Measurements from ENCODE around the gene AP3B2. TPM values are rescaled to one million over a fixed set of nuclear protein-coding genes. Genes with fewer than 3 reads are reported as not detected.
"Not testable (repeated sequence)": the region's sequence is repeated elsewhere in the genome, so short reads cannot be mapped to it uniquely, and the experiment has no call there.

Gene AP3B2
- total RNA-seq, 2 donors from 2014 or later, result 0.92 TPM; not detected in 1

- TF ChIP-seq CTCF (IDR thresholded peaks at IDR 0.05), result no peak
- ATAC-seq (ENCODE audit: insufficient number of reproducible peaks, low FRiP score, low read depth), result no peak
- Histone ChIP-seq H3K4me1 (ENCODE audit: control insufficient read depth in 1 of 2, low read depth in 2 of 2) (peaks cover 5 to 10% of the 10 kb centered on the region in 2 donors), H3K27ac (no peak overlapping the region), H3K27me3 (replicated peaks; ENCODE audit: insufficient read depth) (no peaks in the 10 kb centered on the region), H3K9me3 (no peaks in the 10 kb centered on the region), H3K4me3 (no peak overlapping the region), H3K36me3 (no peaks in the 10 kb centered on the region)
- no peak for DNase-seq (ENCODE audit: low spot score)
These were observed 2.4 kb upstream of the AP3B2 start for GRCh38 chr15:82712036-82712435.

- DNase-seq (ENCODE audit: low spot score), result no peak
- no peak for ATAC-seq (ENCODE audit: insufficient number of reproducible peaks, low FRiP score, low read depth)
These were observed 1.3 kb upstream of the AP3B2 start for GRCh38 chr15:82710926-82711490.

DNA sequence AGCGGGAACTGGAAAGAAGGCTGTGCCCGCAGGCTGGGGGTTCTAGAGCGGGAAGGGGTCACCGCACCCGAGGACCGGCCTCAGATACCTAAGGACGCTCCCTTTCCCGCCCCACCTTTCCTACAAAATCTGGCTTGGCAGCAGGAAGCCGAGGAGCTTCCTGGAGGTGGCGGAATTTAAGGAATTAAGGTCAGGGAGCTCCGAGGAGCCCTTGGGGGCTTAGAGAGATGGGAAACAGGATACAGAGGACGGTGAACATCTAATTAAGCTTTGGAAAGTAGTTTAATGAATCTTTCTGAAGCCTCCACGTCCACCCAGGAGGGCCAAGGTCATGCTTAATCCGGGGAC lies 507 bp upstream of the AP3B2 start:
- no peaks in the 10 kb centered on the region for H3K36me3 ChIP-seq
- H3K4me3 ChIP-seq, result peak overlapping the region; percentile 76
- H3K27me3 ChIP-seq (replicated peaks; ENCODE audit: insufficient read depth), result no peaks in the 10 kb centered on the region
- ATAC-seq (ENCODE audit: insufficient number of reproducible peaks, low FRiP score, low read depth), result no peak
- no peak overlapping the region for H3K27ac ChIP-seq
- peaks cover 5 to 10% of the 10 kb centered on the region in 2 donors for H3K4me1 ChIP-seq (ENCODE audit: control insufficient read depth in 1 of 2, low read depth in 2 of 2)
- H3K9me3 ChIP-seq, result no peaks in the 10 kb centered on the region
- TF ChIP-seq CTCF (IDR thresholded peaks at IDR 0.05), result no peak
- no peak for DNase-seq (ENCODE audit: low spot score)

More at GRCh38 chr15:82710926-82711490, 1.3 kb upstream of the AP3B2 start:
- Histone ChIP-seq H3K4me3 (no peak overlapping the region), H3K4me1 (ENCODE audit: control insufficient read depth in 1 of 2, low read depth in 2 of 2) (peaks cover 5 to 10% of the 10 kb centered on the region in 2 donors), H3K9me3 (no peaks in the 10 kb centered on the region), H3K27ac (no peak overlapping the region), H3K36me3 (no peaks in the 10 kb centered on the region), H3K27me3 (replicated peaks; ENCODE audit: insufficient read depth) (no peaks in the 10 kb centered on the region)
- no peak for TF ChIP-seq CTCF (IDR thresholded peaks at IDR 0.05)

DNA sequence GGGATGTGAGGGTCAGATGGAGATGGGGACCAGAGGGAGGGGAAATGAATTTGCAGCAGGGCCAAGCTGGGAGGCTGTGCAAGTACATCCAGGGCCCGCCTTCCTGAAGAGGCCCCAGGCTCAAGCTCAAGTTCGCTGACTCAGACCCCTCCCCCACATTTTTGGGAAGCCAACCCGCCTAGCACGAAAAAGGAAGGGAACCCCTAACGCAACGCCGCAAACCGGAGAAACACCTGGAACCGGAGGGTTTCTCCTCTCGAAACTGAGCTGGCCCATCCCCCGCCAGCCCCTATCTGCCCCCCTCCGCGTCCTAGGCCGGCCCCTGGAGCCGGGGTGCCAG lies 624 bp downstream of the AP3B2 start:
- ATAC-seq (ENCODE audit: insufficient number of reproducible peaks, low FRiP score, low read depth), result no peak
- H3K4me3 ChIP-seq, result peak overlapping the region; percentile 76

GRCh38 chr15:82705856-82706255 lies 3.8 kb downstream of the AP3B2 start:
- H3K9me3 ChIP-seq; DNase-seq (ENCODE audit: low spot score); H3K27me3 ChIP-seq (replicated peaks; ENCODE audit: insufficient read depth); ATAC-seq (ENCODE audit: insufficient number of reproducible peaks, low FRiP score, low read depth); H3K36me3 ChIP-seq; H3K4me3 ChIP-seq; H3K27ac ChIP-seq: not testable (repeated sequence)
- peaks cover 5 to 10% of the 10 kb centered on the region in 2 donors for H3K4me1 ChIP-seq (ENCODE audit: control insufficient read depth in 1 of 2, low read depth in 2 of 2)

More for the DNA sequence above, 624 bp downstream of the AP3B2 start:
- Histone ChIP-seq H3K27me3 (replicated peaks; ENCODE audit: insufficient read depth) (no peaks in the 10 kb centered on the region), H3K4me1 (ENCODE audit: control insufficient read depth in 1 of 2, low read depth in 2 of 2) (peaks cover 5 to 10% of the 10 kb centered on the region in 2 donors), H3K9me3 (no peaks in the 10 kb centered on the region), H3K27ac (no peak overlapping the region), H3K36me3 (no peaks in the 10 kb centered on the region)
- TF ChIP-seq CTCF (IDR thresholded peaks at IDR 0.05), result no peak
- DNase-seq (ENCODE audit: low spot score), result no peak

GRCh38 chr15:82699726-82700125 lies 9.9 kb downstream of the AP3B2 start:
- ATAC-seq (ENCODE audit: insufficient number of reproducible peaks, low FRiP score, low read depth) (no peak), DNase-seq (ENCODE audit: low spot score) (no peak)
- H3K27me3 ChIP-seq (replicated peaks; ENCODE audit: insufficient read depth), result no peaks in the 10 kb centered on the region
- no peak overlapping the region for H3K27ac ChIP-seq
- no peaks in the 10 kb centered on the region for H3K9me3 ChIP-seq
- no peaks in the 10 kb centered on the region for H3K4me1 ChIP-seq (ENCODE audit: control insufficient read depth in 1 of 2, low read depth in 2 of 2)
- TF ChIP-seq CTCF (IDR thresholded peaks at IDR 0.05), result no peak
- no peak overlapping the region for H3K4me3 ChIP-seq
- no peaks in the 10 kb centered on the region for H3K36me3 ChIP-seq
